HG02642 (cell line): ENCODE results near the gene ZNF10.

ENCODE experiments used
- ATAC-seq: cut with Tn5 transposase; IDR thresholded peaks from one replicate; pipeline ENCODE4 v1.9.1; 2021; ENCODE audit warnings: mild to moderate bottlenecking; ENCODE audit not compliant: unreplicated experiment, poor library complexity

Gene ZNF10

DNA sequence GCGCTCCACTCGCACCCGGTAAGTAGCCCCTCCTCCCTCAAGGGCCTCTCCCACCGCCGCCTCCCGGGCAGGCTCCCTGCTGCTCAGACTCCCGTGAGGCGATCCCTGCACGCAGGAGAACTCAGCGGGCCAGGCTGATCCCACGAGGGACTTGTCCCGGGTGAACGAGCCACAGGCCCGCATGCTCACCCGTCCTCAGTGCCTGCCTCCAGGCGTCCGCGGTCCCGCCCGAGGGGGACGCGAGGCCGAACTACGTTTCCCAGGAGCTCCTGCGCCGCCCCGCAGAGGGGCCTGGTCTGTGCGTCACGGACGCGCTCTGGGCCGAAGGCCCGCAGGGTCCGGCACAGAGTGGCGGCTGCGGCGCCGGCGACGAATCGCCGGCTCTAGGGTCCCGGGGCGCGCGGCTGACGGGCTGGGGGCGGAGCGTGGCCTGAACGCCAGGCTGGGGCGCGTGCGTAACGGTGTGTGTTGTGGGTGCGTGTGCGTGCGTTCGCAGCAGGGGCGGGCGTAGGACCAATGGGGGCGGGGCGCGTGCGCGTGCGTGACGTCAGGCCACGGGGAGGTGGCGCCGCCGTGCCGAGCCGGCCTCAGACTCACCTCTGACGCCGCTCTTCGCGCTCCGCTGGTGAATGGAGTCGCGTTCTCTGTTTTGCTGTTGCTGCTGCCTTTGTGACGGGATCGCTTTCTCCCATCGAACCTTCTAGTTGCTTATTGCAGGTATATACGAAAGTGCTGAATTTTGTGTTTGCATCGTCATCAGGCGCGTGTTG, at the start of gene ZNF10, which contains the start of gene ZNF891:
TSS of gene ZNF10 (plus strand) at position 590 of the 770 bp plus-strand sequence. CDS start 13,866 bp downstream, outside the sequence.
TSS of gene ZNF891 (minus strand) at position 237 of the 770 bp plus-strand sequence. CDS start 8,356 bp downstream, outside the sequence.
- ATAC-seq, result peak; percentile 91

DNA sequence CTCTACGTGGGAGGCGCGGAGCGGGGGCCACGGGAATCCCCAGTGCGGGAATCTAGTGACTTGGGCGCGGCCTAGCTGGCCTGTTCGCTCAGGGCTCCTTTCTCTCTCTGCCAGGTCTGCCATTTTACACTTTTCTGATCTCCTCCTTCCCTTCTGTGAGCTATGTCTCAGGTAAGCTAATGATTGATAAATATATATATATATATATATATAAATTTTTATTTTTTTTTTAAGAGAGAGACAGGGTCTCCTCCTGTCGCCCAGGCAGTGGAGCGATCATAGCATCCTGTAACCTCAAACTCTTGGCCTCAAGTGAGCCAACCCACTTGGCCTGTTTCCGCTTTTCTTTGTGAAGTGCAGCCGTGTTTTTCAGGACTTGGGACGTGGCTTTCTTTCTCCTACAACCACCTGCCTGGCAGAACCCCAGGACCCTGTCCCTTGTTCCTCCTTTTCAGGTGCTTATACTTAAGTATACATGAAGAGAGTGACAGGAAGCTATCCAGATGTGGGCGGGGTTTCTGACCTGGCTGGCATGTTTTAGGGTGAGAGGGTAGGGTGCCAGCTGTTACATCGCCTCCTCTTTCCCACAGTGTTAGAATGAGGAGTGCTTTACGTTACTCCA, 49.2 kb upstream of the ZNF10 start:
- ATAC-seq, result no peak

DNA sequence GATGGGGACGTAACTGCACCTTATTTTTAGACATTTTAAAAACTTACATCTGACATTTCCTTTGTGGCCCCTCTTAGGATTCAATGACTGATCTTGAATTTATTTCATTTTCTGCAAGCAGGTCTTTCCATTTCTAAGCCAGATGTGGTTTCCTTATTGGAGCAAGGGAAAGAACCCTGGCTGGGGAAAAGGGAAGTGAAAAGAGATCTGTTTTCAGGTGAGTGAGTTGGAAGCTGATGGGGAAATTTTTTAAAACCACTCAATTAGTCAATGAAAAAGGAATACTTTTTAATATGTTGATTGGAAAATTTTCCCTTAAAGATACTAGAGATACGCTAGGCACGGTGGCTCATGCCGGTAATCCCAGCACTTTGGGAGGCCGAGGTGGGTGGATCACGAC, 47.1 kb upstream of the ZNF10 start:
- no peak for ATAC-seq

DNA sequence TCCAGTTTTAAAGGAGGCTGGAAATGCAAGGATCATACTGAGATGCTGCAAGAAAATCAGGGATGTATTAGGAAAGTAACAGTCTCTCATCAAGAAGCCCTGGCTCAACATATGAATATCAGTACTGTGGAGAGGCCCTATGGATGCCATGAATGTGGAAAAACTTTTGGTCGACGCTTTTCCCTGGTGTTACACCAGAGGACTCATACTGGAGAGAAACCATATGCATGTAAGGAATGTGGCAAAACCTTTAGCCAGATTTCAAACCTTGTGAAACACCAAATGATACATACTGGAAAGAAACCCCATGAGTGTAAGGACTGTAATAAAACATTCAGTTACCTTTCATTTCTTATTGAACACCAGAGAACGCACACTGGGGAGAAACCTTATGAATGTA, 24.8 kb upstream of the ZNF10 start:
- no peak for ATAC-seq

DNA sequence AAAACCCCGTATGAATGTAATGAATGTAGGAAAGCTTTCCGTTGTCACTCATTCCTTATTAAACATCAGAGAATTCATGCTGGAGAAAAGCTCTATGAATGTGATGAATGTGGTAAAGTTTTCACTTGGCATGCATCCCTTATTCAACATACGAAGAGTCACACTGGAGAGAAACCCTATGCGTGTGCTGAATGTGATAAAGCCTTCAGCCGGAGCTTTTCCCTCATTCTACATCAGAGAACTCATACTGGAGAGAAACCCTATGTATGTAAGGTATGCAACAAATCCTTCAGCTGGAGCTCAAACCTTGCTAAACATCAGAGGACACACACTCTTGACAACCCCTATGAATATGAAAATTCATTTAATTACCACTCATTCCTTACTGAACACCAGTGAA, 24.2 kb upstream of the ZNF10 start:
- no peak for ATAC-seq

DNA sequence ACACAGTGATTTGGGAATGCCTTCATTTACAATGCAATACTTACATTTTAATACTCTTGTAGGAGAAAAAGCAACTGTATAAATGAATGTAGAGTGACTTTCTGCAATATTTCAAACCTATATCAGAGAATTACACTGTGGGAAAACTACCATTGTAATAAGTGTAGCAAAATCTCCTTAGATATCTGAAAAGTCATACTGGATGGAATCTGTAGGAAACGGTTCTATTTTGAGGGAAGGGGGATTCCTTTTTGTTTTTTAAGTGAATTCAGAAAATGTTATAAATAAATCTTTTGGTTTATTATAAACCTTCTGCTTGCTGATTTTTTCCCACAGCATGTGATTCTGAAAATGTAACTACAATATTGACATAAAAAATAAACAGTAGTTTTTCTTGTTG, 23.3 kb upstream of the ZNF10 start:
- no peak for ATAC-seq

DNA sequence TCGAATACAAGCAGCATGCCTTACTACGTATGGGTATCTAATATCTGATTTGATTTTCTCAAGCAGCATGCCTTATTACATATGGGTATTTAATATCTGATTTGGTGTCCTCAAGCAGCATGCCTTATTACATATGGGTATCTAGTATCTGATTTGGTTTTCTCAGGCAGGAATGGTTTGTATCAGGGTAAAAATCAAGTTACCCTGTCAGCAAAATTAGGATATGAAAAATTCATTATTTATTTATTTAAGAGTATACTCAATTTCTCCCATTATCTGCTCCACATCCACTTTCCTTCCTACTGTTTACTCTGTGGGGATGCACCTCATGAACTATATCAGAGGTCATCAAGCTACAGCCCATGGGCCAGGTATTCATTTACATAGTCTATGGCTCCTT, 22.3 kb upstream of the ZNF10 start:
- ATAC-seq, result no peak

DNA sequence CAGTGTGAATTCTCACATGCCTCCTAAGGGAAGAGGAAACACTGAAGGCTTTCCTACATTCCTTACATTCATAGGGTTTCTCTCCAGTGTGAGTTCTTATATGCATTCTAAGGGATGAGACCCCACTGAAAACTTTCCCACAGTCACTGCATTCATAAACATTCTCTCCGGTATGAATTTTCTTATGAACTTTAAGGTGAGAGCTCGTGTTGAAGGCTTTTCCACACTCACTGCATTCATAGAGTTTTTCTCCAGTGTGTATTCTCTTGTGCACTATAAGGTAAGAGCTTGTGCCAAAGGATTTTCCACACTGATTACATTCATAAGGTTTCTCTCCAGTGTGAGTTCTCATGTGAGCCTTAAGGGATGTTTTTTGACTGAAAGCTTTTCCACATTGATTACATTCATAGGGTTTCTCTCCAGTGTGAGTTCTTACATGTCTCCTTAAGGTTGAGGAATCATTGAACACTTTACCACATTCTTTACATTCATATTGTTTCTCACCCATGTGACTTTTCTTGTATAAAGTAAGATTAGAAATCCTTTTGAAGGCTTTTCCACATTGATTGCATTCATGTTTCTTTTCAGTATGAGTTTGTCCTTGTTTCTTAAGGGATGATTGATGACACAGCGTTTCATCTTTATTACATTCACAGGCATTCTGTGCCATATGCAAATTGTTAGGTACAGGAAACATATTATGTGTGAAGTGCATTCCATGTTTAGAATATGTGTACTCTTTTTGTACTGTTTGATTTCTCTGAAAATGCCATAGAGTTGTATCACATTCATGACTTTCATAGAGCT, 9.8 kb upstream of the ZNF10 start:
- no peak for ATAC-seq

DNA sequence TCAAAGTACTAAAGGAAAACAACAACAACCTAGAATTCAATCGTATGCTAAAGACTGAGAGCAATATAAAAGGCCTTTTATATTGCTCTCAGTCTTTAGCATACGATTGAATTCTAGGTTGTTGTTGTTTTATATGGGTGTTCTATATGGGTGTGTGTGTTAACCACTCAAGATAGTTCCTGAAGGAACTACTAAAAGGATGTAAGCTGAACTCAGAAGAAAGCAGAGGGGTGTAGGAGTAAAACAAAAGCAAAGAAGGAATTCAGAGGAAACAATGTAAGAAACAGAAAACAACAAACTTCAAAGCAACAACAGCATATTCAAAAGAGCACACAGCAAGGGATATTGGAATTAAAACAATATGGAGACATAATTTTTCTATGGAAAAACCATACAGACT, 5.8 kb upstream of the ZNF10 start:
- no peak for ATAC-seq

DNA sequence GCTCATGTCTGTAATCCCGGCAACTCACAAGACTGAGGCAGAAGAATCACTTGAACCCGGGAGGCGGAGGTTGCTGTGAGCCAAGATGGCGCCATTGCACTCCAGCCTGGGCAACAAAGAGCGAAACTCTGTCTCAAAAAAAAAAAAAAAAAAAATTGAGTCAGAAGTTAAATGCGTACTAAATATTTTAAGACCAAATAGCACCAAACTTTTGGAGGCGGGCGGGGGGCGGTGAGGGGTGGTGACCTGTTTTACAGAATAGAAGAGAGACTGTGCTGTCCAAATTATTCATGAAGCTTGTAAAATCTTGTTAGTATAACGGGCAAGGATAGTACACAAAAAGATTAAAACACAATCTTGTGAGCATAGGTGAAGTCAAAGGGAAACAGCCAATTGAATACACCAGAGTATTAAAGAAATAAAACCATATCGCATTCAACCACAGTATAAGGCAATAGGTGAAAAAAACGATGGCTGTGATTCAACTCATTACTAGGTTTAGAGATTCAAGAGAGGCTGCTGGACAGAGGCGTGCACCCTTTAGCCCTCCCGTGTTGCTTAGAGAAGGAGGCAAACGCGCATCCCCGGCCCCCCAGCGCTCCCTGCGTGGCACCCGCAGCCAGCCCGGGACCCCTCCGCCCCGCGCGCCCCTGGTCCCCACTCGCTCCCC, 924 bp upstream of the ZNF10 start:
- ATAC-seq, result no peak

DNA sequence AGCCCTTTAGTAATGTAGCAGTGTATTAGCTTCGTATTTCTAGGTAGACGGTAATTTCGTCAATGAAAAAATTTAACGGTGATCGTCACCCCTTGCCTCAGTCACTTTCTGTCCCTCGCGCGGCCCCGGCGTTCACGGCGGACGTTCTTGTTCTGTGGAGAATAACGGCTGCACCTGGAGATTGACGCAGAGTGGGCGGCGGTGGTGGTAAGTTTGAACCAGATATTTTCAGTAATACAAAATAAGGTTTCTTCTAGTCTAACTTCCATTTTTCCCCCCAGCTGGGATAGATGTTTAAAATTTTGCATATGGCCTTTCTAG, 341 bp downstream of the ZNF10 start:
- no peak for ATAC-seq

DNA sequence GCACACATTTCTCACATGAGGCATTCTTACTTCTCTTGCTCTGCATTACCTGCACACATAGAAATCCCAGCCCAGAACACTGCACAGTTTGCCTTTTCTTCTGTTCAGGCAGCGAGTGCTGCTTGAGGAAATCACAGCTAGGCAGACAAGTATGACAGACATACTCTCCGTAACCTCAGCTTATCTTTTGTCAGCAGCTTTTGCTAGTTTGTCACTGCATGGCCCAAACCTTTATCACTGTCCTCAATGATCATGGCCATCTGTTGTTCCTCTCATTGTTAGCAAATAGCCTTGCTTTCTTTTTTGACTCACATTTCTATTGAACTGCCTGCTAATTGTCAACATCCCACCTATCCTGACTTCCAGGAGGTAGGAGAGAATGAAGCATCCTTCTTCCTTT, 5.3 kb downstream of the ZNF10 start:
- ATAC-seq, result no peak

DNA sequence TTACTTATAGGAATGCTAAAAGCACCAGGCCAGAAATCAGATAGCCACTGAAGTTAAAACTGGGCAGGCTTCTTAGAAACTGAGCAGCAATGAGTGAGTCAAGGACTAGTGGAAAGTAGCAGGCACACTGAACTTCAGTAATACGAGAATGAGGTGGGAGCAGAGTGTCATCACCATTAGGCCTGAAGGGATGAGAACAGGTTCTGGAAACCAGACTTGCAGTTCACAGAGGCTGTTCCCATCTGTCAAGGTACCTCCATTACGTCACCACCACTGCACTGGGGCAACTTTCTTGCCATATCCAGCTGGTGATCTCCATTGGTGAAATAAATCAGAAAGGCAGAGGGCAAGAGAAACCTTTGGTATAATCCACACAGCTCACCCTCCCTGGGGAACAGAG, 15.6 kb downstream of the ZNF10 start:
- no peak for ATAC-seq

DNA sequence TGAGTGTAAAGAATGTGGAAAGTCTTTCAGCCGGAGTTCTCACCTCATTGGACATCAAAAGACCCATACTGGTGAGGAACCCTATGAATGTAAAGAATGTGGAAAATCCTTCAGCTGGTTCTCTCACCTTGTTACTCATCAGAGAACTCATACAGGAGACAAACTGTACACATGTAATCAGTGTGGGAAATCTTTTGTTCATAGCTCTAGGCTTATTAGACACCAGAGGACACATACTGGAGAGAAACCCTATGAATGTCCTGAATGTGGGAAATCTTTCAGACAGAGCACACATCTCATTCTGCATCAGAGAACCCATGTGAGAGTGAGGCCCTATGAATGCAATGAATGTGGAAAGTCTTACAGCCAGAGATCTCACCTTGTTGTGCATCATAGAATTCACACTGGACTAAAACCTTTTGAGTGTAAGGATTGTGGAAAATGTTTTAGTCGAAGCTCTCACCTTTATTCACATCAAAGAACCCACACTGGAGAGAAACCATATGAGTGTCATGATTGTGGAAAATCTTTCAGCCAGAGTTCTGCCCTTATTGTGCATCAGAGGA, 25.8 kb downstream of the ZNF10 start:
- no peak for ATAC-seq

DNA sequence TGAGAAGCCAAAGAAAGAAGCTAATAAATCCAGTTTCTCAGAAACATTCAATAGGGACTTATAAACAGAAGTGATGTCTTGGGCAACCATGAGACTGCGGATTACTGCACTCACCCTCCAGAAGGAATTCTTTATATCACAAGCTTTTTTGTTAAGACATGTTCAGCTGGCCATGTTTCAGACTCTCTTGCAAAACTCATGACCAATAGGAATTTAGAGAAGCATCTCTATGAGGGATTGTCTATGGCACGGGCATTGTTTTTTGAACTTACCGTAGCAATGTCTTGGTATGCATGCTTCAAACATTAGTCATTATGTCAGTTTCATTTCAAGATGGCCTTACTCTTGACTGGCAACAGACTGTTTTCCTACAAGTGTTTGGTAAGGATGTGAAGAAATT, 35.3 kb downstream of the ZNF10 start:
- ATAC-seq, result no peak

DNA sequence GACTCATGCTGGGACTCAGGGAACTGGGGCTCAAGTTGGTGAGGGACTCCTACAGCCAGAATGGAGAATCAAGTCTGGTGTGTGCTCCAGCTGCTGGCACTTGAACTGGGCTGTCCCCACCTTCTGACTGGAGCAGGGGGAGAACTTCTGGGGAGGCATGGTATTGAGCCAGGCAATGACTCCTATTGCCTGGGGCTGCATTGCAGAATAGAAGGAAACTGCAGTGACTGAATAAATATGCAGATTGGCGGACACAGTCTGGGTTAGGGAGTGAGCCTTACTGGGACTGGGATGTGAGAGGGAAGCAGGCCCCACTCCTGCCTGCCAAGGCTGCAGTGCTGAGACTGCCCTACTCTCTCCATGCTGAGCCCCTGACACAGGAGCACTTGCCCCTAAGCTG, 42.1 kb downstream of the ZNF10 start:
- no peak for ATAC-seq

DNA sequence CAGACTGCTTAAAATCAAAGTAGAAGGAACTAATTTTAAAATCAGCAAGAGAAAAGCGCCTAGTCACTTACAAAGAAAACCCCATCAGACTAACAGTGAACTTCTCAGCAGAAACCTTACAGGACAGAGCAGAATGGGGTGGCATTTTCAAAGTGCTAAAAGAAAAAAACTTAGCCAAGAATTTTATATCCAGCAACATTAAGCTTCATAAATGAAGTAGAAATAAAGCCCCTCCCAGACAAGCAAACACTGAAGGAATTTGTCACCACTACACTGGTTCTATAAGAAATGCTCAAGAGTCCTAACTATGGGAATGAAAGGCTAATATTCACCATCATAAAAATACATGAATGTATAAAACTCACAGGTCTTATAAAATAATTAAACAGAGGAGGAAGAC, 44.5 kb downstream of the ZNF10 start:
- ATAC-seq, result no peak

DNA sequence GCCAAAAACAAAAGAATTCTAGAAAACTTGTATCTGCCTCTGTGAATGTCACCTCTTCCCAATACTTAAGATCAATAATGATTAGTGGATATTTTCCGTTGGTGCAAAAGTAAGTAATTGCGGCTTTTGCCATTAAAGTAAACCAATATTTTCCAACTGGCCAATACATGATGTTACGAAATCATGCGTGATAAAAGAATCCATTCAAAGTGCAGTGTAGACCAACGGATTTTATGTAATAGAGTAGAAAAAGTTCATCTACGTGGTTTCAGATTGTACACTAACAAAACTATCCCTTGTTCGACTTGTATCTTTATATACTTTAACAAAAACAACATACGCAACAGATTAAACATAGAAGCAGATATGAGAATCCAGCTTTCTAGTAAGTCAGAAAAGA, 50.2 kb downstream of the ZNF10 start:
- ATAC-seq, result no peak

DNA sequence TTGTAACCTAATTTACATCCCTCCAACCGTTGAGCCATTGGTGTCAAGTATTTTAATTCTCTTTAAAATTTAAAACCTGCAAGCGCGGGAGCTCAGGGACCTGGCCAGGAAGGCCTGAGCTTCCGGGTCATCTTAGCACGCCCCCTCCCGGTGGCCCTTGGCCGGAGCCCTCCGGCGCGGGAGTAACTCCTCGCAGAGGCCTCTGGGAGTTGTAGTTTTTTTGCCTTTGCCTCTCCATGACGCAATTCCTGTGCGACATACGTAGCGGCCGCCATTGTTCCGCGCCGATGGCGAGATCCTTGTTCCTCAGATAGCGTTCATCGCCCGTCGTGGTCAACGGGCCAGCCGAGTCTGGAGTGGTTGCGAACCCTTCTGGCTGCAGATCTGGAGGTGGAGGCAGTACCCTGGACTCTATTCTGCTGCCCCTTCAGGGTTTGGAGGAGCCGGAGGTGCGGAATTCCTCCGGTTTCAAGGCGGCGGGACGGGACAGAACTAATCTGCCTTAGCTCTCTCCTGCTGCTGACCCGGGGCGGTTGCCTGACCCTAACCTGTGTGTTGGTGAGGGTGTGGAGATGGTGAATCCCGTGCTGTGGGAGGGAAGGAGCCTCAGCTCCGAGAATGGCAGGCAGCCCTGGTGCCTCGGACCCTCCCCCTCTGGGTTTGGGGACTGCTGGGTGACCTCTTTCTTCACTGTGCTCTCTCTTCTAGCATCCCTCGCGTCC, 51.0 kb downstream of the ZNF10 start, which contains the start of gene ZNF268:
TSS of gene ZNF268 (plus strand) at position 258 of the 722 bp plus-strand sequence. CDS start 503 bp downstream, outside the sequence.
- peak; percentile 94 for ATAC-seq

DNA sequence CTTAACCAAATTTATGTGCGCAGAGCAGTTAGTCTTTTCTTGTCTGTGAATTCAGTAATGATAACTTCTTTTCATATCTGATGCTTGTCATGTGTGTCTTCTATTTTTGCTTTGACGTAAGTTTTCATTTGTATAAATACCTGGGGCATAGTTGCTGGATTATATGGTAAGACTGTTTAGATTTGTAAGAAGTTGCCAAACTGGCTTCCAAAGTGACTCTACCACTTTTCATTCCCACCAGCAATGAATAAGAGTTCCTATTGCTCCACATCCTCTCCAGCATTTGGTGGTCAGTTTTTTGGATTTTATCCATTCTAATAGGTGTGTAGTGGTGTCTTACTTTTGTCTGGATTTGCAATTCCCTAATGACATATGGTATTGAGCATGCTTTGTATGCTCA, 59.7 kb downstream of the ZNF10 start:
- ATAC-seq, result no peak
